Activated CD4-positive, alpha-beta T cell treated with anti-CD3 and anti-CD28 coated beads for 36 hours (primary cell): Measurements from ENCODE around the gene HNRNPK. TPM values are rescaled to one million over a fixed set of nuclear protein-coding genes. Genes with fewer than 3 reads are reported as not detected.

Source experiments
- ATAC-seq: fragments of 200-7000 bp; cut with Tn5 transposase; one replicate; pipeline ENCODE4 v1.10.0; 2021; ENCODE audit warnings: mild to moderate bottlenecking, moderate library complexity
- CTCF ChIA-PET: fragments of 350-600 bp; sonication (Branson Sonifier 250); formaldehyde crosslinking; loops from one replicate; lab custom pipeline; 2021; ENCODE audit warnings: antibody characterized with exemption; lab: Charles Lee
- POLR2A ChIA-PET: fragments of 350-600 bp; sonication (Branson Sonifier 250); formaldehyde crosslinking; loops from one replicate; lab custom pipeline; 2021; ENCODE audit warnings: antibody characterized with exemption, inconsistent platforms; lab: Charles Lee
- DNase-seq: peaks from one replicate; pipeline ENCODE4 v3.0.0-alpha.2; 2020
- H3K27ac Mint-ChIP-seq: one replicate; pipeline ENCODE4 v1.8.0; 2021; ENCODE audit warnings: mixed read lengths
- H3K27me3 Mint-ChIP-seq: one replicate; pipeline ENCODE4 v1.8.0; 2021; ENCODE audit warnings: mixed read lengths
- H3K36me3 Mint-ChIP-seq: one replicate; pipeline ENCODE4 v1.8.0; 2021; ENCODE audit warnings: low read depth, mixed read lengths
- H3K4me1 Mint-ChIP-seq: one replicate; pipeline ENCODE4 v1.8.0; 2021; ENCODE audit warnings: mixed read lengths
- H3K4me3 Mint-ChIP-seq: one replicate; pipeline ENCODE4 v1.8.0; 2021; ENCODE audit warnings: mild to moderate bottlenecking, moderate library complexity, mixed read lengths
- H3K9me3 Mint-ChIP-seq: one replicate; pipeline ENCODE4 v1.8.0; 2021; ENCODE audit warnings: low read depth, mixed read lengths
- intact Hi-C, 2 experiments: fragments of 100-400 bp; cut with DNase I in 1 of 2; cut with micrococcal nuclease in 1 of 2; formaldehyde crosslinking; loops; one replicate each; pipeline versions ENCODE4 v1.14.2 to v1.15.1; 2022 to 2024; cut with DNase I, micrococcal nuclease
- total RNA-seq, 2 experiments: library from RNA; stranded (reverse); gene quantifications; one replicate each; pipeline ENCODE4 v1.2.3, GENCODE V29; 2021

Gene HNRNPK
- 1,000 to 10,000 TPM in 1 of 2 experiments, 100 to 1,000 TPM in 1; 848 to 1,029 TPM for total RNA-seq

DNA sequence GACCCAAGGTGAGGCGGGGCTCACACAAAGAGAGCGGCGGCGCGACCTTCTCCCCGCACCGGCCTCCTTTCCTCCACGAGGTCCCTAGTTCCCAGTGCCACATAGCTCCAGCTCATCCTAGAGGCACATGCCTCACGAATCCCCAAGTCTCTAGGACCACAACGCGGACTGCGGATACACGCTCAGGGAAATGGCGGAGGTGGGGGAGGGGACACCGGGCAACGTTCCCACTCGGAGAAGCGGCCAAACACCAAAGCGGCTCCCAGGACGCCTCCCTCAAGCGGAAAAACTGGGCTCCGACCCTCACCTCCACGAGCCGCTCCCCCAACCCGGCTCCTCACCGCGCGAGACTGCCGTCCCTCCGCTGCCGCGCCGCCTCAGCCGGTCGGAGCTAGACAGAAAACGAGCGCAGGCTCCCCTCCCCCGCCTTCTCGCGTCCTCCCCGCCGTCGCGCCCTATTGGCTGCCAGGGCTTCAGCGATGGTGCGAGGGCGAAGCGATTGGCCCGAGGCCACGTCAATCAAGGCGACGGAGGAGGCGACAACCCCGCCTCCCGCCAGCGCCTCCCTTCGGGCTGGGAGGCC is at the start of gene HNRNPK:
Gene HNRNPK (minus strand): TSS at position 404 of the 583 bp plus-strand sequence. CDS start 1,963 bp downstream, outside the sequence.
- ATAC-seq (peak; percentile 86), DNase-seq (peak; percentile 100)
- ChIA-PET CTCF (interaction anchor here (0.7 to 1.9 kb wide), 3 partner anchors 59 to 301 kb away, joined by 3 to 6 read pairs (median 4); partner anchors contain the start of gene KIF27), POLR2A (interaction anchor here (1.0 to 2.3 kb wide), 10 partner anchors 14 to 356 kb away, joined by 3 to 12 read pairs (median 6); partner anchors contain the start of gene KIF27)
- intact Hi-C loops = loop anchor here (1.0 to 2.0 kb wide), 11 partner anchors 15 to 1961 kb away; partner anchors contain the start of genes KIF27 (in 2 of the 2), UBQLN1 (in 2 of the 2), GKAP1 (in 1 of the 2) and IDNK (in 1 of the 2)
- peak within 1 kb of the TSS; percentile 100 for H3K4me3 Mint-ChIP-seq
- no peaks in the 10 kb centered on the region for H3K27me3 Mint-ChIP-seq
- peak within 1 kb of the TSS; percentile 99 for H3K27ac Mint-ChIP-seq
- H3K9me3 Mint-ChIP-seq = no peaks in the 10 kb centered on the region
- H3K36me3 Mint-ChIP-seq = peaks cover 63% of the 10 kb centered on the region
- peaks cover 43% of the 10 kb centered on the region for H3K4me1 Mint-ChIP-seq

GRCh38 chr9:84027201-84027600 is 47.2 kb upstream of the HNRNPK start:
- POLR2A ChIA-PET = no interaction called here
- ATAC-seq = no peak
- no peaks in the 10 kb centered on the region for H3K36me3 Mint-ChIP-seq
- H3K27me3 Mint-ChIP-seq = peaks cover 3% of the 10 kb centered on the region
- no peaks in the 10 kb centered on the region for H3K9me3 Mint-ChIP-seq
- H3K4me1 Mint-ChIP-seq = no peaks in the 10 kb centered on the region
- intact Hi-C loops = no loop called here
- no peak for DNase-seq
- no peak overlapping the region for H3K27ac Mint-ChIP-seq
- H3K4me3 Mint-ChIP-seq = no peak overlapping the region
- CTCF ChIA-PET = interaction anchor here (0.7 kb wide), 1 partner anchor 286 kb away, joined by 4 read pairs; no protein-coding TSS in a partner anchor

- Mint-ChIP-seq H3K36me3 (no peaks in the 10 kb centered on the region), H3K27ac (no peak overlapping the region)
Observed at GRCh38 chr9:84024041-84024575, 44.1 kb upstream of the HNRNPK start.

DNA sequence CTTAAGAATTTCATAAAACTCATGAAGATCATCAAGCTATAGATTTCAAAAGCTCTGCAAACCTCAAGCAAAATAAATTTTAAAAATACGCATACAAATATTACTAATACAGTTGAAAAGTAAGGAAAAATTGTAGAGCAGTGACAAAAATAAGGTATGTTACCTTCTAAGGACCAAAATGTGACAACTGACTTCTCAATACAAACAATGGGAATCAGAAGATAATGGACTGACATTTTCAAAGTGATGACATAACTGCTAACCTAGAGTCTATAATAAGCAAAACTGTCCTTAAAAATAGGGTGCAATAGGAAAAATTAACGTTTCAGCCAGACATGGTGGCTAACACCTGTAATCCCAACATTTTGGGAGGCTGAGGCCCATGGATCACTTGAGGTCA is 27.6 kb upstream of the HNRNPK start:
- H3K9me3 Mint-ChIP-seq = no peaks in the 10 kb centered on the region
- no peak for ATAC-seq
- ChIA-PET CTCF (interaction anchor here (0.8 kb wide), 1 partner anchor 14 kb away, joined by 3 read pairs; no protein-coding TSS in a partner anchor), POLR2A (no interaction called here)
- H3K27me3 Mint-ChIP-seq = no peaks in the 10 kb centered on the region
- no peak overlapping the region for H3K27ac Mint-ChIP-seq
- H3K4me1 Mint-ChIP-seq = no peaks in the 10 kb centered on the region
- H3K36me3 Mint-ChIP-seq = peaks cover 11% of the 10 kb centered on the region
- H3K4me3 Mint-ChIP-seq = no peak overlapping the region
- no peak for DNase-seq
- intact Hi-C loops = no loop called here

More at GRCh38 chr9:84024041-84024575, 44.1 kb upstream of the HNRNPK start:
- ATAC-seq (no peak), DNase-seq (no peak)
- Mint-ChIP-seq H3K4me1 (no peaks in the 10 kb centered on the region), H3K27me3 (peaks cover 3% of the 10 kb centered on the region), H3K9me3 (no peaks in the 10 kb centered on the region), H3K4me3 (no peak overlapping the region)
- intact Hi-C loops = no loop called here
- POLR2A ChIA-PET = no interaction called here
- CTCF ChIA-PET = no interaction called here

GRCh38 chr9:84003246-84003645 is 23.2 kb upstream of the HNRNPK start:
- CTCF ChIA-PET = interaction anchor here (0.7 kb wide), 1 partner anchor 9 kb away, joined by 3 read pairs; no protein-coding TSS in a partner anchor
- Mint-ChIP-seq H3K36me3 (peaks cover 25% of the 10 kb centered on the region), H3K4me3 (no peak overlapping the region), H3K27ac (no peak overlapping the region), H3K27me3 (no peaks in the 10 kb centered on the region), H3K9me3 (no peaks in the 10 kb centered on the region), H3K4me1 (peaks cover 11% of the 10 kb centered on the region)
- DNase-seq (no peak), ATAC-seq (no peak)
- intact Hi-C loops = no loop called here
- POLR2A ChIA-PET = no interaction called here

GRCh38 chr9:84002344-84002743 is 22.3 kb upstream of the HNRNPK start:
- intact Hi-C loops = no loop called here
- Mint-ChIP-seq H3K4me3 (no peak overlapping the region), H3K27me3 (no peaks in the 10 kb centered on the region), H3K36me3 (peaks cover 25% of the 10 kb centered on the region), H3K9me3 (no peaks in the 10 kb centered on the region), H3K27ac (no peak overlapping the region), H3K4me1 (peaks cover 11% of the 10 kb centered on the region)
- CTCF ChIA-PET = interaction anchor here (0.6 kb wide), 1 partner anchor 19 kb away, joined by 3 read pairs; no protein-coding TSS in a partner anchor
- POLR2A ChIA-PET = no interaction called here
- peak; percentile 26 for ATAC-seq
- DNase-seq = no peak

GRCh38 chr9:84001621-84002020 is 21.6 kb upstream of the HNRNPK start:
- no peak for ATAC-seq
- POLR2A ChIA-PET = no interaction called here
- Mint-ChIP-seq H3K36me3 (peaks cover 24% of the 10 kb centered on the region), H3K27me3 (no peaks in the 10 kb centered on the region), H3K4me3 (no peak overlapping the region), H3K9me3 (no peaks in the 10 kb centered on the region), H3K4me1 (peaks cover 11% of the 10 kb centered on the region), H3K27ac (no peak overlapping the region)
- CTCF ChIA-PET = interaction anchor here (0.6 kb wide), 1 partner anchor 118 kb away, joined by 3 read pairs; no protein-coding TSS in a partner anchor
- intact Hi-C loops = no loop called here
- no peak for DNase-seq

DNA sequence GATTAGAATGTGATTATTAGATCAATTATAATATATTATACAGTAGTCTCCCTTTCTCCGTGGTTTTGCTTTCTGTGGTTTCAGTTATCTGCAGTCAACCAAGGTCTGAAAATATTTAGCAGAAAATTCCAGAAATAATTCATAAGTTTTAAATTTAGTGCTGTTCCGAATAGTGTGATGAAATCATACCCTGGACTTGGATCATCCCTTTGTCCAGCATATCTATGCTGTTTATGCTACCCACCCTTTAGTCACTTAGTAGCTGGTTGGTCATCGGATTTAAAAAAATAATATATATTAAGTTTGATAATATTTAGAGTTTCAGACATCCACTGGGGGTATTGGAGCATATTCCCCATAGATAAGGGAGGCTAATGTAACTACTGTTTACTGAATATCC is 20.2 kb upstream of the HNRNPK start:
- Mint-ChIP-seq H3K27ac (no peak overlapping the region), H3K36me3 (peaks cover 30% of the 10 kb centered on the region), H3K4me3 (no peak overlapping the region), H3K9me3 (no peaks in the 10 kb centered on the region), H3K4me1 (peaks cover 13% of the 10 kb centered on the region), H3K27me3 (no peaks in the 10 kb centered on the region)
- ChIA-PET POLR2A (no interaction called here), CTCF (no interaction called here)
- ATAC-seq (no peak), DNase-seq (no peak)
- intact Hi-C loops = no loop called here

GRCh38 chr9:83999141-83999918 is 19.3 kb upstream of the HNRNPK start:
- POLR2A ChIA-PET = no interaction called here
- no peaks in the 10 kb centered on the region for H3K27me3 Mint-ChIP-seq

DNA sequence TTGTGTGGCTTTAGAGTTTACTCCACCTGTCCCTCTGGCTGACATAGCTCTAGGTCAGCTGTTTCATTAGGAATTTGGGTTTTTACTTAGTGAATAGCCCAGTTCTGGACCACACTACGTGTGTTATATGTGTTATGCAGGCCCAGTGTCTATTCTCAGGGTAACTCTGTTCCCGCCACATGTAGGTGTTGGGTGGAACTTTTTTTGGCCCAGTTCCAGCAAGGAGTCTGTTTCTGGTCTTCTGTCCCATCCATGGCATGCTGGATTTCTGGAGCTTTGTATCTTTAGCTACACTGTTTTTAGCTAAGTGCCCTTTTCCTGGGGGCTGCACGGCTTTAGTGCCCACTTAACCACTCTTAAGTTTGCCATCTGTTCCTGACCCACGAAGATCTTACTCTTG is 16.1 kb upstream of the HNRNPK start:
- Mint-ChIP-seq H3K27ac (no peak overlapping the region), H3K4me3 (no peak overlapping the region), H3K27me3 (no peaks in the 10 kb centered on the region), H3K9me3 (no peaks in the 10 kb centered on the region), H3K4me1 (peaks cover 2% of the 10 kb centered on the region), H3K36me3 (peaks cover 18% of the 10 kb centered on the region)
- ChIA-PET CTCF (no interaction called here), POLR2A (no interaction called here)
- ATAC-seq (no peak), DNase-seq (no peak)
- intact Hi-C loops = no loop called here

More at GRCh38 chr9:83999141-83999918, 19.3 kb upstream of the HNRNPK start:
- ATAC-seq = no peak
- Mint-ChIP-seq H3K4me1 (peaks cover 13% of the 10 kb centered on the region), H3K4me3 (no peak overlapping the region), H3K36me3 (peaks cover 24% of the 10 kb centered on the region), H3K27ac (no peak overlapping the region), H3K9me3 (no peaks in the 10 kb centered on the region)
- CTCF ChIA-PET = no interaction called here
- intact Hi-C loops = no loop called here
- no peak for DNase-seq

- intact Hi-C loops = no loop called here
- POLR2A ChIA-PET = no interaction called here
- no peak overlapping the region for H3K4me3 Mint-ChIP-seq
- CTCF ChIA-PET = no interaction called here
- ATAC-seq = no peak
- H3K4me1 Mint-ChIP-seq = peaks cover 2% of the 10 kb centered on the region
- no peaks in the 10 kb centered on the region for H3K9me3 Mint-ChIP-seq
- H3K27ac Mint-ChIP-seq = no peak overlapping the region
- H3K27me3 Mint-ChIP-seq = no peaks in the 10 kb centered on the region
- DNase-seq = no peak
- peaks cover 34% of the 10 kb centered on the region for H3K36me3 Mint-ChIP-seq
Observed at GRCh38 chr9:83992901-83993300, 12.9 kb upstream of the HNRNPK start.
